Superior temporal gyrus (tissue), 1 donor: ENCODE measurements around the gene ATP2C2.
A peak's percentile ranks its signal among the peaks of the same experiment; 100 is the strongest.
"Not testable (repeated sequence)": the region's sequence is repeated elsewhere in the genome, so short reads cannot be mapped to it uniquely, and the experiment has no call there.

Experiments used
- DNase-seq: peaks from one replicate; pipeline ENCODE4 v3.0.0-alpha.2; 2016; ENCODE audit errors: extremely low spot score

The ATP2C2 gene

DNA sequence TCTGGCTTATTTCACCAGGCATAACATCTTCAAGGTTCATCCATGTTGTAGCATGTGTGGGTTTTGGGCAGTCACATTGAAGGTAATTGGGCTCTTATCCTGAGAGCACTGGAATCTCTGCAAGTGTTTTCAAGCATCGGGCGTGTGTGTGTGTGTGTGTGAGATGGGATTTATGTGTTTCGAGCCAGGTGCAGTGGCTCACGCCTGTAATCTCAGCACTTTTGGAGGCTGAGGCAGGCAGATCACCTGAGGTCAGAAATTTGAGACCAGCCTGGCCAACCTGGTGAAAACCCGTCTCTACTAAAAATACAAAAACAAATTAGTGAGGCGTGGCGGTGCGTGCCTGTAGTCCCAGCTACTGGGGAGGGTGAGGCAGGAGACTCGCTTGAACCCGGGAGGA lies 27.7 kb downstream of the ATP2C2 start:
- not testable (repeated sequence) for DNase-seq

GRCh38 chr16:84396537-84397008 lies 28.2 kb downstream of the ATP2C2 start:
- DNase-seq, result no peak

DNA sequence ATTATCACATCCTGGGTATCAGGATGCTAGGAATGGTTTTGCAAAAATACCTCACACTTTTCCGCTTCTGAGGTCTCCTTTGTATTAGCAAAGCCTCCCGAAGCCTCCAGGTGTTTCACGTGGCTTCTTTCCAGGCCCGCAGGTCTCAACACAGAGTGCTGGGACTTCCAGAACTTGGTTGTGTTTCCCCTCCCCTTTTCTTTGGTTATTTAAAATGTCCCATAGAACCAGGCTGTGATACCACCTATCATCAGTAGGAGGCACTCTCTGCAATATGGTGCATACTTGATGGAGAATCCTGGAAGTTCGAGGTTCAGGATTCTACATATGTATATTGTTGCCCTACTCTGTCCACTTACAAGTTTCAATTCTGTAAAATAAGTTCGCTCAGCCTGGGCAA lies 28.8 kb downstream of the ATP2C2 start:
- DNase-seq, result no peak

GRCh38 chr16:84398701-84399100 lies 30.4 kb downstream of the ATP2C2 start:
- DNase-seq, result no peak

GRCh38 chr16:84399912-84400311 lies 31.6 kb downstream of the ATP2C2 start:
- not testable (repeated sequence) for DNase-seq

DNA sequence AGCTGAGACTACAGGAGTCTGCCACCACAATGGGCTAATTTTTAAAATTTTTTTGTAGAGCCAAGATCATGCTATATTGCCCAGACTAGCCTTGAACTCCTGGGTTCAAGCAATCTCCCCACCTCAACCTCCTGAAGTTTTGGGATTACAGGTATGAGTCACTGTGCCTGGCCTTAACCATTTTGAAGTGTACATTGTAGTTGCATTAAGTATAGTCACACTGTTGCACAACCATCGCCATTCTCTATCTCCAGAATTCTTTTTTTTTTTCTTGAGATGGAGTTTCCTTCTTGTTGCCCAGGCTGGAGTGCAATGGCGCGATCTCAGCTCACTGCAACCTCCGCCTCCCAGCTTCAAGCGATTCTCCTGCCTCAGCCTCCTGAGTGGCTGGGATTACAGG lies 35.1 kb downstream of the ATP2C2 start:
- not testable (repeated sequence) for DNase-seq

GRCh38 chr16:84404324-84404723 lies 36.0 kb downstream of the ATP2C2 start:
- DNase-seq, result no peak

DNA sequence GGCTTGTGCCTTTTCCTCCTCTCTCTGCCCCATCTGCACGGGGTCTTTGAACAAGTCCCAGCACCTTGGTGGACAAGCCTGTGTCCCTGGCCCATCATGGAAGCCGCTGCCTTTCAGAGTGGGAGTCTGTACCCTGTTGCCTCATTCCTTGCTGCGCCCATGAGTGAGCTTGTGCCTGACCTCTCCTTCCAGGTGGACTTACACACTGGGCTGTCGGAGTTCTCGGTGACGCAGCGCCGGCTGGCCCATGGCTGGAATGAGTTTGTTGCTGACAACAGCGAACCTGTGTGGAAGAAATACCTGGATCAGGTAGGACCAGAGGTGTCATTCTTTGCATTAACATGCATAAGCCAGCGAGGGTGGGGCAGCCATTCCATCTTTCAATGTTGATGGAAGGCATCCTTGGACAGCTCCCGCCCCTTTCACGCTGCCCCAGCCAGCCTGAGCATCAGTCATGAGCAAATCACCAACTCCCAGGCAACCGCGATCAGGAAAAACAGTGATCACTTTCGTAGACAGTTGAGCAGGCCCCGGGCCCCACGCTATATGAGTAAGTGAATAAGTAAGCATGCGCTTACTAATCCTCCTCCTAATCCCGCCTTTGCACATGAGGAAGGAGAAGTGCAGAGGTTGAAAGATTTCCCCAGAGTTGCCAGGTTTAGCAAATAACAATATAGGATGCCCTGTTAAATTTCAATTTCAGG lies 36.8 kb downstream of the ATP2C2 start:
- no peak for DNase-seq

- peak; percentile 95 for DNase-seq
These were observed 37.9 kb downstream of the ATP2C2 start for GRCh38 chr16:84406006-84406963.

DNA sequence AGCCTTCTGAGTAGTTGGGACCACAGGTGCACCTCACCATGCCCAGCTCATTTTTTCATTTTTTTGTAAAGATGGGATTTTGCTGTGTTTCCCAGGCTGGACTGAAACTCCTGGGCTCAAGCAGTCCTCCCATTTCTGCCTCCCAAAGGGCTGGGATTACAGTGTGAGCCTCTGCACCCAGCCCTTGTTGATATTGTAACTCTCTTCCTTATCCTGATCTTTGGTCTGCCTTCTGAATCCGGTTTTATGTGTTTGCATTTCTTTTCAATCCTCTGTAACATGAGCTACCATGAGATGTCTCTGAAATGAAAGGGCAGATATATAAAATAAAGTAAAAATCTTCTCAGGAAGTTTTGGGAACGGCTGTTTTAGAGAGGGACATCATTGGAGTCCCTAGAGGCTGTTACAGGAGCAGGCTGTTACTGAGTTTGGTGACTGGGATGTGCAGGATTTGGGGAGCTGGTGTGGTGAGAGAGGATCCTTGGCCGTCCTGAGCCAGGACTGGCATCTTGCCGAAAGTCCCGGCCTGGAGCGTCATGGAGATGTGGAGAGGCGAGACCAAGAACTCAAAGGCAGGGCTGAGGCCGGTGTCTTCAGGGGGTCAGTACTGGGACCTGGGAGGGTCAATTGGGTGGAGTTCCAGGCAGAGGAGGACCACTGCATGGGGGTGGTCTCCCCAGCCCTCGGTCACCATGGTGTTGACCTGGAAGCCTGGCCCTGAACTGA lies 39.4 kb downstream of the ATP2C2 start:
- DNase-seq, result no peak

GRCh38 chr16:84408314-84408690 lies 40.0 kb downstream of the ATP2C2 start:
- no peak for DNase-seq

DNA sequence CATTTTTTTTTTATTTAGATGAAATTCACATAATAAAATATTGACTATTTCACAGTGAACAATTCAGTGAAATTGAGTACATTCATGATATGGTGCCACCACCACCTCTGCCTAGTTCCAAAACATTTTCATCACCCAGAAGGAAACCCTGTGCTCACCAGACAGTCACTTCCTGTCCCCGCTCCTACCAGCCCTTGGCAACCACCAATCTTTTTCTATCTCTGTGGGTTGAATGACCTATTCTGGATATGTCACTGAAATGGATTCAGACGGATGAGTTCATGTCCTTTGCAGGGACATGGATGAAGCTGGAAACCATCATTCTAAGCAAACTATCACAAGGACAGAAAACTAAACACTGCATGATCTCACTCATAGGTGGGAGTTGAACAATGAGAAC lies 40.5 kb downstream of the ATP2C2 start:
- DNase-seq, result no peak

- DNase-seq, result no peak
These were observed 42.2 kb downstream of the ATP2C2 start for GRCh38 chr16:84410361-84411138.

- no peak for DNase-seq
These were observed 43.4 kb downstream of the ATP2C2 start for GRCh38 chr16:84411768-84412167.

DNA sequence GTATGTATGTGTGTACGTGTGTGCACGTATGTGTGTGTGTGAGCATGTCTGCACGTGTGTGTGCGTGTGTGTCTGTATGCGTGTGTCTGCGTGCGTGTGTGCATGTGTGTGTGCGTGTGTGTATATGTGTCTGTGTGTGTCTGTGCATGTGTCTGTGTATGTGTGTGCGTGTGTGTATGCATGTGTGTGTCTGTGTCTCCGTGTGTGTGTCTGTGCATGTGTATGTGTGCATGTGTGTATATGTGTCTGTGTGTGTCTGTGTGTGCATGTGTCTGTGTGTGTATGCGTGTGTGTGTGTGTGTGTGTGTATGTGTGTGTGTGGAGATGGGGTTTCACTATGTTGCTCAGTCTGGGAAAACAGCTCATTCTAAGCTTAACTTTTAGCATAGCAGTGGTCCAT lies 43.9 kb downstream of the ATP2C2 start:
- DNase-seq, result no peak

GRCh38 chr16:84413244-84414004 lies 45.1 kb downstream of the ATP2C2 start:
- DNase-seq, result no peak

DNA sequence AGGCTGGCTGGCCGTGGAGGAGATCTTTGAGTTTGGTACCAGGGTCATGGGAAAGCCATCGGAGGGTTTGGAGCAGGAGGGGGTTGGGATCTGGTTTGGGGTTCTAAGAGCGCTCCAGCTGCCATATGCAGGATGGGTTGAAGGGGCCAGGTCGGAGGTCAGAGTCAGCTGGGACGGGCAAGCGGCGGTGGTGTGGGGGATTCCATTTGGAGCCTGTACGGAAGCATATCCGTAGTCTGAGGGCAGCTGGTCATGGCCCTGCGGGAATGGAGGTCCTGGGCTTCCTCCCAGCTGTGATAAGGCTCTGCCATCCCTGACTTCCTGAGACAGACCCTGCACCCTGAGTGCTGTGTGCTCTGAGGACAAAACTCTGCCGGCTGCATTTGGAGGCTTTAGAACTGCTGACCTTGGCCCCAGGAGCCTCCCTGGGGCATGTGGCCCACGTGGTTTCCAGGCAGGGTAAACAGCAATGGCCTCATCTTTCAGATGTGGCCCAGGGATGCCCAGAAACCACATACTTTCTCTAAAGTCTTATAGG lies 46.5 kb downstream of the ATP2C2 start:
- DNase-seq, result no peak

GRCh38 chr16:84416407-84417321 lies 48.3 kb downstream of the ATP2C2 start:
- DNase-seq, result no peak
